Caco-2 (cell line): Measurements from ENCODE around the gene ZSWIM4. TPM values are rescaled to one million over a fixed set of nuclear protein-coding genes. Genes with fewer than 3 reads are reported as not detected.
A peak's percentile ranks its signal among the peaks of the same experiment; 100 is the strongest.

Experiments used
- BruUV-seq: library from RNA; stranded (reverse); fragments of 400-500 nt; replicated peaks from 2 replicates; lab custom pipeline; 2021; lab: Mats Ljungman, UMichigan
- CTCF ChIA-PET: fragments of 300-600 bp; sonication (Branson Sonifier 250); formaldehyde crosslinking; loops from one replicate; lab custom pipeline; 2022; ENCODE audit warnings: antibody characterized with exemption; lab: Charles Lee
- POLR2A ChIA-PET: fragments of 300-600 bp; sonication (Branson Sonifier 250); formaldehyde crosslinking; loops from one replicate; lab custom pipeline; 2022; ENCODE audit warnings: antibody characterized with exemption; lab: Charles Lee
- DNase-seq, 2 experiments: peaks; one replicate each; pipeline versions ENCODE4 v3.0.0 to v3.0.0-alpha.2; 2020 to 2022
- H3K27me3 ChIP-seq: replicated peaks from 2 replicates; pipeline ENCODE4 v1.6.0; 2011; ENCODE audit warnings: low read length; ENCODE audit not compliant: control insufficient read depth, insufficient read depth
- H3K36me3 ChIP-seq: 2 replicates; pipeline ENCODE4 v1.5.1; 2011; ENCODE audit warnings: low read length; ENCODE audit not compliant: control insufficient read depth, insufficient read depth
- H3K4me1 ChIP-seq: fragments of 250-450 bp; sonication (Bioruptor Pico); 2 replicates; pipeline ENCODE4 v1.5.1; 2020; ENCODE audit warnings: mild to moderate bottlenecking
- H3K4me3 ChIP-seq: 2 replicates; pipeline ENCODE4 v1.5.1; 2011; ENCODE audit warnings: low read depth, mild to moderate bottlenecking, control low read depth, low read length
- H3K9me3 ChIP-seq: fragments of 250-450 bp; sonication (Bioruptor Pico); 2 replicates; pipeline ENCODE4 v1.5.1; 2020; ENCODE audit warnings: mild to moderate bottlenecking, moderate library complexity
- H3K27ac Mint-ChIP-seq: one replicate; pipeline ENCODE4 v1.8.0; 2022; ENCODE audit warnings: mixed read lengths; ENCODE audit not compliant: unreplicated experiment
- H3K27me3 Mint-ChIP-seq: one replicate; pipeline ENCODE4 v1.8.0; 2022; ENCODE audit warnings: mixed read lengths; ENCODE audit not compliant: insufficient read depth, unreplicated experiment
- H3K36me3 Mint-ChIP-seq: one replicate; pipeline ENCODE4 v1.8.0; 2022; ENCODE audit warnings: mild to moderate bottlenecking, mixed read lengths; ENCODE audit not compliant: insufficient read depth, unreplicated experiment
- H3K4me1 Mint-ChIP-seq: one replicate; pipeline ENCODE4 v1.8.0; 2022; ENCODE audit warnings: low read depth, mixed read lengths; ENCODE audit not compliant: unreplicated experiment
- H3K4me3 Mint-ChIP-seq: one replicate; pipeline ENCODE4 v1.8.0; 2022; ENCODE audit warnings: mild to moderate bottlenecking, moderate library complexity, mixed read lengths; ENCODE audit not compliant: unreplicated experiment
- H3K9me3 Mint-ChIP-seq: one replicate; pipeline ENCODE4 v1.8.0; 2022; ENCODE audit warnings: mixed read lengths; ENCODE audit not compliant: unreplicated experiment
- intact Hi-C: fragments of 100-400 bp; cut with micrococcal nuclease; formaldehyde crosslinking; loops from one replicate; pipeline ENCODE4 v1.10.0; 2022; ENCODE audit not compliant: unreplicated experiment
- total RNA-seq: library from RNA; stranded (reverse); gene quantifications from 2 replicates; pipeline ENCODE4 v1.2.3, GENCODE V29; 2022
- TF ChIP-seq, protein P1 (sequence below), 2 experiments: fragments of 200-600 bp in 1 of 2; IDR thresholded peaks; 1 replicate in 1 of 2; 2 replicates in 1 of 2; pipeline versions ENCODE4 v1.5.1 to v1.8.0; 2011 to 2022; ENCODE audit warnings: antibody characterized with exemption in 1 of 2, control low read depth in 1 of 2, inconsistent platforms in 1 of 2, low read depth in 1 of 2, low read length in 1 of 2, mild to moderate bottlenecking in 1 of 2, moderate library complexity in 1 of 2; ENCODE audit not compliant: insufficient read depth in 1 of 2, severe bottlenecking in 1 of 2, unreplicated experiment in 1 of 2

Gene ZSWIM4
- total RNA-seq, 1 experiment from 2014 or later = 4.0 TPM

DNA sequence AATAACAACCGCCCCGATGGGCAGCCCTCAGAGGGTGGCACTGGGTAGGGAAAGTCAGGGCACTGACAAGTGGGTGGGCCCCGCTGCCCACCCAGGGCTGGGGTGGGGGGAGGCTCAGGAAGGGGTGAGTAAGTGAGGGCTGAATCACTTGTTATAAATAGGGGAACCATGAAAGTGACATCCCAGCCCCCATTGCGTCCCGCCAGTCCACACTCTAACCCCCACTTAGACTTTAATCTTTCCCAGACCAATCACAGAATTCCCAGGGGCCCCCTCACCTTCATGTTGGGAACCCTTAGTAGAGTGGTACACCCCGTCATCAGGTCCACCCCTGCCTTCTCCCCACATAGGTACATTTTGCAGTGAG, 44.7 kb downstream of the ZSWIM4 start:
- H3K36me3 Mint-ChIP-seq = peaks cover 43% of the 10 kb centered on the region
- no peaks in the 10 kb centered on the region for H3K9me3 ChIP-seq
- H3K36me3 ChIP-seq = no peaks in the 10 kb centered on the region; the same call in 1 of the 2 replicates
- TF ChIP-seq, protein P1, sequence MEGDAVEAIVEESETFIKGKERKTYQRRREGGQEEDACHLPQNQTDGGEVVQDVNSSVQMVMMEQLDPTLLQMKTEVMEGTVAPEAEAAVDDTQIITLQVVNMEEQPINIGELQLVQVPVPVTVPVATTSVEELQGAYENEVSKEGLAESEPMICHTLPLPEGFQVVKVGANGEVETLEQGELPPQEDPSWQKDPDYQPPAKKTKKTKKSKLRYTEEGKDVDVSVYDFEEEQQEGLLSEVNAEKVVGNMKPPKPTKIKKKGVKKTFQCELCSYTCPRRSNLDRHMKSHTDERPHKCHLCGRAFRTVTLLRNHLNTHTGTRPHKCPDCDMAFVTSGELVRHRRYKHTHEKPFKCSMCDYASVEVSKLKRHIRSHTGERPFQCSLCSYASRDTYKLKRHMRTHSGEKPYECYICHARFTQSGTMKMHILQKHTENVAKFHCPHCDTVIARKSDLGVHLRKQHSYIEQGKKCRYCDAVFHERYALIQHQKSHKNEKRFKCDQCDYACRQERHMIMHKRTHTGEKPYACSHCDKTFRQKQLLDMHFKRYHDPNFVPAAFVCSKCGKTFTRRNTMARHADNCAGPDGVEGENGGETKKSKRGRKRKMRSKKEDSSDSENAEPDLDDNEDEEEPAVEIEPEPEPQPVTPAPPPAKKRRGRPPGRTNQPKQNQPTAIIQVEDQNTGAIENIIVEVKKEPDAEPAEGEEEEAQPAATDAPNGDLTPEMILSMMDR (IDR thresholded peaks at IDR 0.05; ENCODE audit: insufficient read depth in 1 of 2, low read depth in 1 of 2, low read length in 1 of 2, severe bottlenecking in 1 of 2, unreplicated experiment in 1 of 2) = no peak
- H3K4me3 Mint-ChIP-seq = peak overlapping the region; percentile 86
- peak overlapping the region; percentile 61 for H3K27ac Mint-ChIP-seq
- H3K27me3 Mint-ChIP-seq = no peaks in the 10 kb centered on the region
- no TSS peak for BruUV-seq
- no peaks in the 10 kb centered on the region for H3K9me3 Mint-ChIP-seq
- intact Hi-C loops = loop anchor here (10.0 kb wide), 1 partner anchor 45 kb away; the partner anchor contains the start of gene ZSWIM4
- ChIA-PET POLR2A (no interaction called here), CTCF (no interaction called here)
- H3K4me1 Mint-ChIP-seq = peaks cover 11% of the 10 kb centered on the region
- no peak overlapping the region for H3K4me3 ChIP-seq
- no peak for DNase-seq
- peaks cover 32% of the 10 kb centered on the region for H3K4me1 ChIP-seq
- no peaks in the 10 kb centered on the region for H3K27me3 ChIP-seq

DNA sequence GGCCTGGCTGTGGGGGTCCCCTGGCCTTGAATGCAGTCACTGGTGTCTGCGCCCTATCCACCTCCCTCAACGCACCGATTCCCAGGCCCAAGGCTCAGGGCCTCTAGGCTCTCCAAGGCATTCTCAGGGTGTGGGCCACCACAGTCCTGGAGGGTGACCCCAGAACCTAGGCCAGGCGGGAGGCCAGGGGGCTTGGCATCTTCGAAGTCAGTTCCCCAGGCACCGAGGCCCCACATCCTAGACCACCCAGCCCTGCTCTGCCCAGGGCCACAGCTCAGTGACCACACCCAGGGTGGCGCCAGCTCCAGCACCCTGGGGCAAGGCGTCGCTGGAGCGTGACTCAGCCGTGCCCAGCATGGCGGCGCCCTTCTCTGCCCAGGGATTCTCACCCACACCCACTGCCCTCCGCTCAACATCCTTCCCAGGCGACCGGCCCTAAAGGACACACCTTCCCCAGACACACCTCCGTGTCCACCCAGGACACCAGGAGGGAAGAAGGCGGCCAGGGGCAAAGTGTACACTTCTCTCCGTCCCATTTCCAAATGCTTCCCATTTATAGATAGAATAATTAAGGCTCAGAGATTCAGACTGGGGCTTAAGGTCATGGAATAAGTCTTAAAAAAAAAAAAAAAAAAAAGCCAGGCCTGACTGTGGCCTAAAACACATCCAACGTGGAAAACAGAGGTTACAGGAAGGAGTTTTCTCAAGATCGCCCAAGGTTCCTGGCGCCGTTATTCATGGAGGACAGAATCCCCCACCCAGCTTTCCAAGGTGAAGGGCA, 45.3 kb downstream of the ZSWIM4 start:
- no TSS peak for BruUV-seq
- Histone ChIP-seq H3K36me3 (no peaks in the 10 kb centered on the region; the same call in 1 of the 2 replicates), H3K9me3 (no peaks in the 10 kb centered on the region), H3K4me3 (no peak overlapping the region), H3K4me1 (peaks cover 36% of the 10 kb centered on the region), H3K27me3 (no peaks in the 10 kb centered on the region)
- TF ChIP-seq, protein P1 (IDR thresholded peaks at IDR 0.05; ENCODE audit: insufficient read depth in 1 of 2, low read depth in 1 of 2, low read length in 1 of 2, severe bottlenecking in 1 of 2, unreplicated experiment in 1 of 2) = no peak
- Mint-ChIP-seq H3K4me3 (peak overlapping the region; percentile 86), H3K4me1 (peaks cover 16% of the 10 kb centered on the region), H3K27me3 (no peaks in the 10 kb centered on the region), H3K36me3 (peaks cover 40% of the 10 kb centered on the region), H3K27ac (peak overlapping the region; percentile 61), H3K9me3 (no peaks in the 10 kb centered on the region)
- intact Hi-C loops = loop anchor here (10.0 kb wide), 1 partner anchor 46 kb away; the partner anchor contains the start of gene ZSWIM4
- no peak for DNase-seq
- POLR2A ChIA-PET = interaction anchor here (0.5 kb wide), 1 partner anchor 241 kb away, joined by 3 read pairs; no protein-coding TSS in a partner anchor
- CTCF ChIA-PET = no interaction called here

DNA sequence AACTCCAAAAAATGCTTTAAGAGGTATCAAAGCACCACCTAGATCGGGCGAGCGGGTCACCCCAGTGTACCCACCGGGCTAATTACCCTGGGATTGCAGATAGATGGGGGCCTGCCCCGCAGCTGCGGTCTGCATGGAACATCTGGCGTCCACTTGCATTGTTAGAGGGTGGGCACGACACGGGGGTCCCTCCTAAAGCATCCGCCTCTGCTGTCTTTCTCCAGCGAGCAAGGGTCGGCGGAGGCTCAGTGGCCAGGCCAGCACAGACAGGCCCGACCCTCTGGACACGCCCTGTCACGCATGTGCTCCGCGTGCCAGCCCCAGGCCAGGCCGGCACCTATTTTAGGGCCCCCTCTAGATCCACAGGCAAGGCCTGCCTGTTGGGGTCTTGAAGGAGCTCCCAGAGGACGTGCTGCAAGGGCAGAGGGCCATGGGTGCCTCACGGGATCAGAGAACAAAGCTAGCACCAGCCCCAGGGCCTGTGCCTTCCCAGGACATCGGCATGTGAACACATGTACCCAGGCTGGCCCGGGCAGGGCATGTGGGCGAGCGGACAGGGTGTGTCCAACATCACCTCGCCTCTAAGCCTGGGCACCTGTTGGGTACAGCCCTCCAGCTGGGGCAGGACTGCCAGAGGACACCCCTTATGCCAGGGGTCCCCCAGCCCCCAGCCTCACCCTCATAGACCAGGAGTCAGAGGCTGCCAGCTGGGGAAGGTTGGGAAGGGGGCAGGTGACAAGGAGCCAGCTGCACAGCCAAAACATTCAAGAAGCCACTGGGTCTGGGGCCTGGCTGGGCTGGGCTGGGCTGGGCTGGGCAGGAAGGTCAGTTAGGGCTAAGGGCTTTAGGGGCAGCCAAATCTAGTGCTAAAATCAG, 46.1 kb downstream of the ZSWIM4 start:
- Histone ChIP-seq H3K27me3 (no peaks in the 10 kb centered on the region), H3K36me3 (no peaks in the 10 kb centered on the region), H3K4me1 (peaks cover 42% of the 10 kb centered on the region), H3K9me3 (no peaks in the 10 kb centered on the region), H3K4me3 (peak overlapping the region; percentile 81)
- intact Hi-C loops = loop anchor here (10.0 kb wide), 1 partner anchor 47 kb away; the partner anchor contains the start of gene ZSWIM4
- peaks cover 23% of the 10 kb centered on the region for H3K4me1 Mint-ChIP-seq
- TF ChIP-seq, protein P1 (IDR thresholded peaks at IDR 0.05; ENCODE audit: insufficient read depth in 1 of 2, low read depth in 1 of 2, low read length in 1 of 2, severe bottlenecking in 1 of 2, unreplicated experiment in 1 of 2) = no peak
- DNase-seq = no peak
- H3K4me3 Mint-ChIP-seq = peak overlapping the region; percentile 86
- H3K27ac Mint-ChIP-seq = peak overlapping the region; percentile 82
- ChIA-PET POLR2A (interaction anchor here (0.5 to 0.7 kb wide), 2 partner anchors 21 to 240 kb away, joined by 3 to 5 read pairs; no protein-coding TSS in a partner anchor), CTCF (interaction anchor here (0.8 kb wide), 1 partner anchor 21 kb away, joined by 4 read pairs; no protein-coding TSS in a partner anchor)
- no peaks in the 10 kb centered on the region for H3K27me3 Mint-ChIP-seq
- no peaks in the 10 kb centered on the region for H3K9me3 Mint-ChIP-seq
- H3K36me3 Mint-ChIP-seq = peaks cover 46% of the 10 kb centered on the region
- no TSS peak for BruUV-seq
